ENCODE data around the gene PGGHG.

PGGHG gene

DNA sequence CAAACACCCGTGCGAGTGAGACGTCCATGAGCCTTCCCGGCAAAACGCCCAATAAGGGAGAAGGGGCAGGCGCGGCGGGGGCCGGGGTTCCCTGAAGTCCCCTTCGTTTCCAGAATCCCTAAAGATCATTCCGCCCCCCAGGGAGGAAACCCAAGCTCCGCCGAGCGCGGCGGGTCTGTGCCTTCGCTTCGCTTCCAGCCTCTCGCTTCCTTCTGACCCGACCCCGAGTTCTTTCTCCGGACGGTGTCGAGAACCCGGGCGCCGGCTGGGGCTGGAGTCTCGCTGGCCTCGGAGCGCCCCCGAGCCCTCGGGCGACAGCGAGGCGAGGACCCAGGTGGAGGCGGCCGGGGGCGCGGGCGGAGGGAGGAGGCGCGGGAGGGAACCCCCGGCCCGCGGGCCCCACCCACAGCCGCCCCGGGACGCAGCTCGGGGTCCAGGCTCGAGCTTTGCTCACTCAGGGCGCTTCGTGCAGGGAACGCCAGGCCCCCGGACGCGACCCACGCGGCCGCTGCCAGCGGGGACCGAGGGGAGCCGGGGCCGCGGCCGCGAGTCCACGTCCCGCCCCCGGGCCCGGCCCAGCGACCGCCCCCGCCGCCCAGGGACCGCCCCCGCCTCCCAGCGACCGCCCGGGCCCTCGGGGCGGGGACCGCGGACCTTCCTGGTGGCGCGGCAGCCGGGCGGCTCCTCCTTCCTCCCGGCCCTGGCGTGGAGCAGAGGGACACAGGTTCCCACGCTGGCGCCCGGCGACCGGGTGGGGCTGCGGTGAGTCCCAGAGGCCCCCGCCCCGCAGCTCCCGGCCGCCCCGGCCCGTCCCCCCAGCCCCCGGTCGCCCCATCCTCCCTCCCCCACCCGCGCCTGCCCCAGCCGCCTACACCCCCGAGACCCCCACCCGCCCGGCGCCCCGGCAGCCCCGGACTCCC lies at the start of gene PGGHG:
Gene PGGHG, plus strand, starts transcription at position 649 of the 920 bp plus-strand sequence. CDS start 691 bp downstream, outside the sequence.
- Mint-ChIP-seq H3K4me1 (peaks cover 85% of the 10 kb centered on the region), H3K9me3 (no peaks in the 10 kb centered on the region), H3K4me3 (peak within 1 kb of the TSS; percentile 95 to 100), H3K27me3 (no peaks in the 10 kb centered on the region), H3K27ac (peak within 1 kb of the TSS; percentile 98 to 100)
- ATAC-seq (peak; percentile 38), DNase-seq (peak in 1 of 2 donors; percentile 64)

DNA sequence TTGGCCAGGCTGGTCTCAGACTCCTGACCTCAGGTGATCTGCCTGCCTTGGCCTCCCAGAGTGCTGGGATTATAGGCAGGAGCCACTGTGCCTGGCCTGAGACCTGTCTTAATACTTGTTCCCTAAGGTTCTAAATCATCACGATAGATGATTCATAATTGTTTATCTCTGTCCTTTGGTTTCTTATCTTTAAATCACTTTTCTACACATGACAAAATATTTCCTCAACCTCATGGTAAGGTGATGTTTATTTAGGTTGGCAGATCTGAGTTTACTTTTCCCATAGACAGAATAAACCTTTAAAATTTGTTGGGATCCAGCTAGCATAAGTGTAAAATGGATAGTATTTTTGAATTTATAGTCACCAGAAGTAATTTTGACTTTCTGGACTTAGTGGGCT lies 48.6 kb upstream of the PGGHG start:
- Mint-ChIP-seq H3K4me3 (no peak overlapping the region), H3K27ac (peak overlapping the region in 1 of 2 donors; percentile 47), H3K27me3 (no peaks in the 10 kb centered on the region), H3K4me1 (peaks cover 54% of the 10 kb centered on the region), H3K9me3 (no peaks in the 10 kb centered on the region)
- ATAC-seq = no peak
- no peak for DNase-seq

DNA sequence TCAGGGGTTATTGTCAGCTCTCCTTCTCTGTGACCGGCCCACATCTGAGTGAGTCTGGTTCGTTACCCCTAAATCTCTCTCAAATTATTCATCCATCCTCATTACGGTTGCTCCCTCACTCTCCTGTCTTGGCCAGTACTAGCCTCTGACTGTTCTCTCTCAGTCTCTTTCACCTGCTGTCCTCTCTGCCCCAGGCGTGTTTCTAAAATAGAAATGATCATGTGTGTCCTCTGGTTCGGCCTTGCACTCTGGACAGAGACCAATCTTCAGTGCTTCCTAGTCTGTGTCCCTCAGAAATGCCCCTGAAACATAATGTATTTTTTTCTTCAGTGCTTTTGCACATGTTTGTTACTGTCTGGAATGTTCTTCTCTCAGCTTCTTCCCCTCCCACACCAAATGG lies 47.3 kb upstream of the PGGHG start:
- Mint-ChIP-seq H3K4me3 (no peak overlapping the region), H3K4me1 (peaks cover 54% of the 10 kb centered on the region), H3K9me3 (no peaks in the 10 kb centered on the region), H3K27ac (no peak overlapping the region), H3K27me3 (no peaks in the 10 kb centered on the region)
- ATAC-seq (no peak), DNase-seq (no peak)

DNA sequence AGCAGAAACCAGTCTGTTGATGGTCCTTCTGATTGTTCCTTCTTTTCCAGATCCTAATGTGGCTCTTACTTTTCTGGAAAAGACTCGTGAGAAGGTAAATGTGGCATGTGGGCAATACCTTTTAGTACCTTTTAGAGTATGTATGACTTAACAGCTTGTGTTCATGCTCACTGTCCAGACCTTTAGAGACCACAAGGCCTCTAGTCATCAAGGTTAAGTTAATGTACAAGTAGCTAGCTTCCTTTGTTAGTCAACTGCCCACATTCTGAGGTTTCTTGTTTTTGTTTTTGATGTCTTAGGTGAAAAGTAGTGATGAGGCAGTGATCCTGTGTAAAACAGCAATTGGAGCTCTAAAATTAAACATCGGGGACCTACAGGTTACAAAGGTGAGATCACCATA lies 44.5 kb upstream of the PGGHG start:
- H3K4me3 Mint-ChIP-seq = no peak overlapping the region
- no peak for DNase-seq
- H3K27me3 Mint-ChIP-seq = no peaks in the 10 kb centered on the region
- ATAC-seq = no peak
- no peak overlapping the region for H3K27ac Mint-ChIP-seq
- H3K9me3 Mint-ChIP-seq = no peaks in the 10 kb centered on the region
- peaks cover 45% of the 10 kb centered on the region for H3K4me1 Mint-ChIP-seq

DNA sequence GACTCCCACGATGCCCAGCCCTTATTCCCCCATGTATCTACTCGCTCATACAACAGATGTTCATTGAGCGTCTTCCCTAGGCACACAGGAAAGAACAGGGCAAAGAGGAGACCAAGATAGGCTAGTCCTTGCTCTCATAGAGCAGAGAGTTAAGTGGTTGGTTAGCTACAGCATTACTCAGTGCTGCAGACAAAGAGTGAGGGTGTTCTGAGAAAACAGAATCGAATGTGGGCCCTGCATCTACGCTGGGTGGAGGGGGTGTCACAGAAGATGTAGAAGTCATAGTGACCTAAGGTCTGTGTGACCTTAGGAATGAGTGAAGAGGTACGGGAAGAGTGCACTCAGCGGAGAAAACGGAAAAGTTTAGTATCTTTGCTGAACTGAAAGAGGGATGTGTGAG lies 39.9 kb upstream of the PGGHG start:
- peaks cover 23% of the 10 kb centered on the region for H3K4me1 Mint-ChIP-seq
- H3K27ac Mint-ChIP-seq = peak overlapping the region in 1 of 2 donors; percentile 44
- H3K4me3 Mint-ChIP-seq = no peak overlapping the region
- ATAC-seq = no peak
- no peaks in the 10 kb centered on the region for H3K27me3 Mint-ChIP-seq
- no peak for DNase-seq
- no peaks in the 10 kb centered on the region for H3K9me3 Mint-ChIP-seq

DNA sequence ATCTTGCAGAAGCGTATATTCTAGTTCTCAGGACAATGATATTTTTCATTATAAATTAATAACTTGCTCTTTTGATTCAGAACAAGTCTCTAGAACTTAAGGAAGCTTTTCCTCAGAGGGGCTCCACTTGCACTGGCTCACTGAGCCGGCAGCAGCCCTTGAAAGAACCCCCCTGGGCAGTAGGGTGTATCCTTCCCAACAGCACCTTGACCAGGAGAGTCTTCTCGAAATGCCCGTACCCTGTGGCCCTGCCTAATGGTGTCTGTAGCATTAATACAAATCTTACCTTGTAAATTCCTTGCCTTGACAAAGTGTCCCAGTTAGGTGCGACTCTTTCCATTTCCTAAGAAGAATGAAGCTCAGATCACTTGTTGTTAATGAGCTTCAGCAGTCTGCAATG lies 38.7 kb upstream of the PGGHG start:
- no peak for DNase-seq
- Mint-ChIP-seq H3K27me3 (no peaks in the 10 kb centered on the region), H3K4me1 (peaks cover 19% of the 10 kb centered on the region), H3K4me3 (no peak overlapping the region), H3K9me3 (no peaks in the 10 kb centered on the region), H3K27ac (no peak overlapping the region)
- ATAC-seq = no peak

DNA sequence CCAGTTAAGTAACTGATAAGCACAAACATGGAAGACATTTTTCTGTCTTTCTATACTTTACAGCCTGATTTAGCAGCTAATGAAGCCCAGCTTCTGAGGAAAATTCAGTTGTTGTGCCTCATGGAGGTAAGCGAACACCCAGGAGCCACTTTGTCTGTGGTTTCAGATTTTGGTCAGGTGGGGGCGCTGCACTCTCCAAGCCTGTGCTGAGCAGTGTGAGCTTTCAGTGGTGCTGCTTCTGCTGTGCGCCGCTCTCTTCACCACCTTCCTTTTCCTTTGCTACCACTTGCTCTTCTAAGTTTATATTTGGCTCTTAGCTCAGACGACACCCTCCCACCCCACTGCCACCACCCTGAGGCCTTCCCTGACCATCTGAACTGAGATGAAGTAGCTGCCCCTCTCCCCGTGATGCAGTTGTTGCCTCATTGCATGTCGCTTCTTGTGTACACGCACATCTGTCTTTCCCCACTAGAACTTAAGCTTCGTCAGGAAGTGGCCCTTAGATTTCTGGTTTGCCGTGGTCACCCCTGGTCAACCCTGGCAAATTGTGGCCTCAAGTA lies 38.1 kb upstream of the PGGHG start:
- H3K4me3 Mint-ChIP-seq = no peak overlapping the region
- no peaks in the 10 kb centered on the region for H3K9me3 Mint-ChIP-seq
- no peaks in the 10 kb centered on the region for H3K27me3 Mint-ChIP-seq
- DNase-seq = peak; percentile 78 to 80
- peak; percentile 97 for ATAC-seq
- H3K4me1 Mint-ChIP-seq = peaks cover 15% of the 10 kb centered on the region
- H3K27ac Mint-ChIP-seq = peak overlapping the region in 1 of 2 donors; percentile 62

DNA sequence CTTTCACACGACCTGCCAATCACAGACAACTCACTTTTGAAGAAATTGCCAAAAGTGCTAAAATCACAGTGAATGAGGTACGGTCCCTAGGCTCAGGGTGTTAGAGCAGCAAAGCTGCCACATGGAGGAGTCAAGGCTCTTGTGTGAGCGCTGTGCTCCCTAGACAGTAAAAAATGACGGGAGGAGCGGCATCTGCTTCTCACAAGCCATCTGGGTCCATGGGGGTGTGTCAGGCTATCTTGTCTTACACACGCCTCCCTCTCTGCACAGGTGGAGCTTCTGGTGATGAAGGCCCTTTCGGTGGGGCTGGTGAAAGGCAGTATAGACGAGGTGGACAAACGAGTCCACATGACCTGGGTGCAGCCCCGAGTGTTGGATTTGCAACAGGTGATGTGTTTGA lies 37.4 kb upstream of the PGGHG start:
- DNase-seq (no peak), ATAC-seq (no peak)
- Mint-ChIP-seq H3K27me3 (no peaks in the 10 kb centered on the region), H3K4me3 (no peak overlapping the region), H3K4me1 (peaks cover 15% of the 10 kb centered on the region), H3K27ac (no peak overlapping the region), H3K9me3 (no peaks in the 10 kb centered on the region)

DNA sequence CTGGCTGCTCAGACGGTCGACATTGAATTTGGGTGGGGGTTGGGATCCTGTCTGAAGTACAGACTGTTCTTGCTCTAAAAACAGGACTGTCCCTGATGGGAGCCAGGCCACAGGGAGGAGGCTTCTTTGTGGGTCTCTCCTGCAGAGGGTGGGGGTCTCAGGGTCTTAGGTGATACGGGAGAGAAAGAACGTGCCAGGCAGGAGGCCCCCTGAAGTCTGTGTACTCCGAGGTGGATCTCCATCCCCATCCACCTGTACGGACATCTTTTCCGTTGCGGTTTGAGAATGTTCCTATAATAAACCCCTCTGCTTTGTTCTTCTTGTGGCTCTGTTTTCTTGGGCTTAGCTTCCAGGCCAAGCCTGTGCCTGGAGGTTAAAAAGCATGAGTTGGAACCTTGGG lies 36.3 kb upstream of the PGGHG start:
- no peak overlapping the region for H3K27ac Mint-ChIP-seq
- peaks cover 15% of the 10 kb centered on the region for H3K4me1 Mint-ChIP-seq
- no peak overlapping the region for H3K4me3 Mint-ChIP-seq
- H3K27me3 Mint-ChIP-seq = no peaks in the 10 kb centered on the region
- no peak for DNase-seq
- H3K9me3 Mint-ChIP-seq = no peaks in the 10 kb centered on the region
- no peak for ATAC-seq

DNA sequence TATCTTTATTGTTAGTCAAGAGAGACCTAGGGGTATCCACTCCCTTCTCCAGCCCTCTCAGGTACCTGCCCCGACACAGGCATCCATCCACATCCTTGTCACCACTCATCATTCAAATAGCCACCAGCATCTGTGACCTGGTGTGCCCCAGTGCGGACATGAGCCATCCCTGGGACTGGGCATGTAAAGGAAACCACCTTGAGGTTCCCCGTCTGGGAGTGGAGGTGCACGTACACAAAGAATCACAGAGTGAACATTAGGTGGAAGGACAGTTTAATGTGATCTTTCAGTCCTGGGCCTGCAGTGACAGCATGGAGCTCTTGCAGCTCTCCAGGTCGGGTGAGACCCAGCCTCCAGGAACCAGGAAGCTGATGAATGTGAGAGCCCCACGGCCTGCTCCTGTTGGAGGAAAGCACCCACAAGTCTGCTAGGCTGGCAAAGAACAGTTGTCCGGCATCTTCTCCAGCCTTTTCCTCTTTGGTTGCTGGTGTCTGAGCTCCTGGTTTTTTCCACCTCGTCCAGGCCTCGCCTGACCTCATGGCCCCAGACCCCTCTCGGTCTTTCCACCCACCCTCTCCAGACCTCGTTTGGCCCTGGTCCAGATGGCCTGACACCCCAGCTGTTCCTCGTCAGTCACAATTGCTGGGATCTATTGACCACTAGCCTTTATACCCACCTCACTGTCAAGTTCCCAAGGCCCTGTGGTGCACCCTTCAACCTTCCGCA lies 35.6 kb upstream of the PGGHG start:
- ATAC-seq = no peak
- H3K27me3 Mint-ChIP-seq = no peaks in the 10 kb centered on the region
- no peaks in the 10 kb centered on the region for H3K9me3 Mint-ChIP-seq
- no peak overlapping the region for H3K27ac Mint-ChIP-seq
- no peak for DNase-seq
- no peak overlapping the region for H3K4me3 Mint-ChIP-seq
- peaks cover 15% of the 10 kb centered on the region for H3K4me1 Mint-ChIP-seq

DNA sequence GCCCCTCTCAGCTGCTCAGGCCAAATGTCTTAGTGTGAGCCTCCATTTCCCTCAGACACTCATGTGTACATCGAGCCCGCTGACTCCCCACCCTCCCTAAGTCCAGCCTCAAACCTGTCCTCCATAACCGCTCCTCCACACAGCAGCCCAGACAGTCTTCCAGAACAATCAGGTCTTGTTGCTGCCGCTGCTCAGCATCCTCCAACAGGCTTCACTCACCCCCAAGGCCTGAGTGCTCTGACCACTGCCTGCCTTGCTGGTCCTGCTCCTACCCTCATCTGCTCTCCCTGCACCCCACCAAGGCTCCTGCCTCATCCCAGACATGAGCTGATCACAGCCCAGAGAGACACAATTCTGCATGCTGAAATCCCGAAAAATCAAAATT lies 35.0 kb upstream of the PGGHG start:
- Mint-ChIP-seq H3K27ac (peak overlapping the region in 1 of 2 donors; percentile 29), H3K4me3 (no peak overlapping the region), H3K9me3 (no peaks in the 10 kb centered on the region), H3K27me3 (no peaks in the 10 kb centered on the region), H3K4me1 (peaks cover 15% of the 10 kb centered on the region)
- ATAC-seq (no peak), DNase-seq (no peak)

DNA sequence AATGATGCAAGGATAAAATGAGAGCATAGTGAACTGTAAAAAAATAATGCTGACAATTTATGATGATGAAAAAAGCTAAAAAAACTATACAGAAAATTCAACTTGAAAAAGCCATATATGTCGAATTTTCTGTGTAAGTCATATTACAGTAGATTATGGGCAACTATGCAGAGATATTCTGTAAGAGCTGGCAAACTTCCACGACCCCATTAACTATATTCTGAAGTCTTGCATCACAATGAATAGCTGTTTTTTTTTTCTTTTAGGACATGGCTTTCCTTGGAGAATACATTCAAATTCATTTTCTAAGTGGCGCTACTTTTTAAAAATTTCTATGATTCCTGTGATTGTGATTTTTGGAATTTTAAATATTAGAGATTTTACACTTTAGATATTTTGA lies 33.8 kb upstream of the PGGHG start:
- no peak overlapping the region for H3K4me3 Mint-ChIP-seq
- no peak overlapping the region for H3K27ac Mint-ChIP-seq
- H3K4me1 Mint-ChIP-seq = peaks cover 8% of the 10 kb centered on the region
- DNase-seq (no peak), ATAC-seq (no peak)
- no peaks in the 10 kb centered on the region for H3K9me3 Mint-ChIP-seq
- H3K27me3 Mint-ChIP-seq = no peaks in the 10 kb centered on the region

DNA sequence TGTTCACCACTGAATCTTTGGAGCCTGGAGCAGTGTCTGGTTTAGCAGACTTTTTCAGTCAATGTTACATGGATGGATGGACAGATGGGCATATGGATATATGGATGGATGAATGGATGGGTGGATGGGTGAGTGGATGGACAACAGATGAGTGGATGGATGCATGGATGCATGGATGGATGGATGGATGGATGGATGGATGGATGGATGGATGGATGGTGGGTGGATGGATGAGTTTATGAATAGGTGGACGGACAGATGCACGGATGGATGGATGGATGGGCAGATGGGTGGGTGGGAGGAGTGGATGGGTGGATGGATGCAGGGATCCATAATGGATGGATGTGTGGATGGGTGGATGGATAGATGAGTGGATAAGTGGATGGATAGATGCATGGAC lies 33.1 kb upstream of the PGGHG start:
- DNase-seq = no peak

DNA sequence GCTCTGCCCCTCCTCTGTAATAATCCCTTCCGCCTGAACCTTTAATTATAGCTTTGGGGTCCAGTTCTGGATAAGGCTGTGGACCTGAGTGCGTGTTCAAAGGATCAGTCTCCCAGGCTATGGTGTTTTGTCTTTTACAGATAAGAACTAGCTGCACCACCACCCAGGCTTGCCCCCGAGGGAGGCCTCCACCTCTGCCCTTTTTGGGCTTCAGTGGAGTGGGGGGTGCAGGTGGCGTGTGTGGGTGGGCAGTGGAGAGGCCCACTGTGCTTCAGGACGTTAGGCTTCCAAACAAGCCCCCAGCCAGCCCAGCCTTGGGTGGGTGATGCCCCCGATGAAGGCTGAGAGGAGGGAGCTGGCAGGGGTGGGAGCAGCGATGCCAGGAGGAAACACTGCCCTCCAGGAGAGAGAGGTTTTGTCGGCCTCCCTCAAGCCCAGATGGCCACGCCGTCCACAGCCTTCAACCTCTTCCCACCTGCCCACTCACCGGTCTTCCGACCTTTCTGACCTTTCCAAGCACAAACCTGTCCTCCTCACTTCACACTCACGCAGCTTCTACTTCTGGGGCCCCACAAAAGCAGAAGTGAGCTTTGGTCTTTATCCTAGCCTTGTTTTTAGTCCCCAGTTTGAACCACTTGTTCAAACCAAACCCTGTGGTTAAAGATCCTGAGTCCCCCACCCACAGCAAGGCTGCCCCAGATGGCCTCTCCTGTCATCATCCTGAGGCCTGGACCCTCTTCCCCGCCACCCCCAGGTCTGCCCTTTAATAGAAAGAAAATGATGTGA lies 31.8 kb upstream of the PGGHG start:
- DNase-seq (no peak), ATAC-seq (no peak)
- Mint-ChIP-seq H3K9me3 (no peaks in the 10 kb centered on the region), H3K4me1 (no peaks in the 10 kb centered on the region), H3K4me3 (no peak overlapping the region), H3K27me3 (no peaks in the 10 kb centered on the region), H3K27ac (no peak overlapping the region)

More for the DNA sequence above, 33.1 kb upstream of the PGGHG start:
- no peak overlapping the region for H3K4me3 Mint-ChIP-seq
- no peak for ATAC-seq
- peaks cover 4% of the 10 kb centered on the region for H3K4me1 Mint-ChIP-seq
- no peaks in the 10 kb centered on the region for H3K9me3 Mint-ChIP-seq
- no peaks in the 10 kb centered on the region for H3K27me3 Mint-ChIP-seq
- no peak overlapping the region for H3K27ac Mint-ChIP-seq

DNA sequence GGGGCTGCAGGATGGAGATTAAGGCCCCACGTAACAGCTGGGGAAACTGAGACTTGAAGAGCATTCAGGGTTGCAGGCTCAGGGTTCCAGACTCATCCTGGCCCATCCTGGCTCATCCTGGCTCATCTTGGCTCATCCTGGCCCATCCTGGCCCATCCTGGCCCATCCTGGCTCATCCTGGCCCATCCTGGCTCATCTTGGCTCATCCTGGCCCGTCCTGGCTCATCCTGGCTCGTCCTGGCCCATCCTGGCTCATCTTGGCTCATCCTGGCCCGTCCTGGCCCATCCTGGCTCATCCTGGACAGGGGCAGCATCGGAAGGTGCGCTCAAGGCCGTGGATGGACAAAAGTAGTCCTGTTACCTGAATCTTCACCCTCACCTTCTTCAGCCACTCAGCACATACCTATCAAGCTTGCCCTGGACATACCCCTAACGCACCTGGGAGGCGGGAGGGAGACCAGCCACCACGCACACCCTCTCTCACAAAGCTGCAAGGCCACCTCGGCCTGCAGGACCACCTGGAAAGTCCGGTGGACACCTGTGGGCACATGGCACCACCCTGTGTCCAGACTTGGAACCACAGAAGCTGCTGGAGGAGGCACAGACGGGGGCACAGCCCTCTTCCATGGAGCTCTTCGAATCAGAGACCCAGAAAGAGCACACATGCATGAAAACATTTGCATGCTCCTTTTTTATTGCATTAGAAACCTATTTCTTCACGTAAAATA lies 31.0 kb upstream of the PGGHG start:
- no peaks in the 10 kb centered on the region for H3K27me3 Mint-ChIP-seq
- H3K4me3 Mint-ChIP-seq = no peak overlapping the region
- H3K27ac Mint-ChIP-seq = no peak overlapping the region
- no peaks in the 10 kb centered on the region for H3K4me1 Mint-ChIP-seq
- ATAC-seq (no peak), DNase-seq (peak in 1 of 2 donors; percentile 22)
- H3K9me3 Mint-ChIP-seq = no peaks in the 10 kb centered on the region
